Trophoblast cell (in vitro differentiated cells and primary cell): ENCODE measurements around the gene PEX6.
"Not testable (repeated sequence)": the region's sequence is repeated elsewhere in the genome, so short reads cannot be mapped to it uniquely, and the experiment has no call there.

Source experiments
- DNase-seq, 2 donors: peaks; one replicate each; pipeline ENCODE4 v3.0.0-alpha.2; 2016
- H2AFZ ChIP-seq: 2 replicates; pipeline ENCODE4 v1.6.1; 2013; ENCODE audit warnings: low read length, moderate library complexity, mild to moderate bottlenecking; ENCODE audit not compliant: insufficient read depth, poor library complexity
- H2AK5ac ChIP-seq: 2 replicates; pipeline ENCODE4 v1.6.1; 2013; ENCODE audit warnings: mild to moderate bottlenecking, low read length
- H2BK120ac ChIP-seq: 2 replicates; pipeline ENCODE4 v1.6.1; 2013; ENCODE audit warnings: low read length, mild to moderate bottlenecking, moderate library complexity; ENCODE audit not compliant: insufficient read depth, poor library complexity
- H2BK12ac ChIP-seq: 2 replicates; pipeline ENCODE4 v1.6.1; 2013; ENCODE audit warnings: mild to moderate bottlenecking, low read length, moderate library complexity
- H2BK5ac ChIP-seq: 2 replicates; pipeline ENCODE4 v1.6.1; 2013; ENCODE audit warnings: low read length, low read depth, moderate library complexity, mild to moderate bottlenecking; ENCODE audit not compliant: poor library complexity
- H3K14ac ChIP-seq: 2 replicates; pipeline ENCODE4 v1.6.1; 2013; ENCODE audit warnings: mild to moderate bottlenecking, low read length
- H3K18ac ChIP-seq: 2 replicates; pipeline ENCODE4 v1.6.1; 2013; ENCODE audit warnings: mild to moderate bottlenecking, low read length
- H3K23ac ChIP-seq: 2 replicates; pipeline ENCODE4 v1.6.1; 2013; ENCODE audit warnings: low read length
- H3K27ac ChIP-seq: 2 replicates; pipeline ENCODE4 v1.5.1; 2013; ENCODE audit warnings: low read depth, mild to moderate bottlenecking, inconsistent platforms, low read length, moderate library complexity
- H3K27me3 ChIP-seq: 2 replicates; pipeline ENCODE4 v1.6.1; 2013; ENCODE audit warnings: inconsistent platforms, mild to moderate bottlenecking, low read length, moderate library complexity; ENCODE audit not compliant: insufficient read depth
- H3K36me3 ChIP-seq, 2 experiments: 1 replicate in 1 of 2; 2 replicates in 1 of 2; pipeline ENCODE4 v1.6.1; 2013; ENCODE audit warnings: low read length in 2 of 2, mild to moderate bottlenecking in 2 of 2, moderate library complexity in 1 of 2; ENCODE audit not compliant: insufficient read depth in 2 of 2, control insufficient read depth in 1 of 2
- H3K4ac ChIP-seq: 2 replicates; pipeline ENCODE4 v1.6.1; 2013; ENCODE audit warnings: low read depth, mild to moderate bottlenecking, low read length, moderate library complexity
- H3K4me1 ChIP-seq, 2 experiments: 1 replicate in 1 of 2; 2 replicates in 1 of 2; pipeline ENCODE4 v1.6.1; 2013; ENCODE audit warnings: low read length in 2 of 2, mild to moderate bottlenecking in 2 of 2, moderate library complexity in 1 of 2; ENCODE audit not compliant: insufficient read depth in 2 of 2, control insufficient read depth in 1 of 2
- H3K4me2 ChIP-seq: 2 replicates; pipeline ENCODE4 v1.6.1; 2013; ENCODE audit warnings: inconsistent platforms, mild to moderate bottlenecking, low read length, moderate library complexity
- H3K4me3 ChIP-seq: 2 replicates; pipeline ENCODE4 v1.5.1; 2013; ENCODE audit warnings: mild to moderate bottlenecking, low read depth, low read length, inconsistent platforms
- H3K79me1 ChIP-seq: one replicate; pipeline ENCODE4 v1.6.1; 2013; ENCODE audit warnings: low read length
- H3K79me2 ChIP-seq: 2 replicates; pipeline ENCODE4 v1.6.1; 2013; ENCODE audit warnings: low read length, mild to moderate bottlenecking; ENCODE audit not compliant: control insufficient read depth, insufficient read depth, poor library complexity
- H3K9ac ChIP-seq: 2 replicates; pipeline ENCODE4 v1.6.1; 2013; ENCODE audit warnings: mild to moderate bottlenecking, low read length
- H3K9me3 ChIP-seq: 2 replicates; pipeline ENCODE4 v1.6.1; 2013; ENCODE audit warnings: low read depth, mild to moderate bottlenecking, control low read depth, inconsistent platforms, low read length; ENCODE audit not compliant: insufficient read depth
- H4K12ac ChIP-seq: 2 replicates; pipeline ENCODE4 v1.6.1; 2013; ENCODE audit warnings: low read depth, mild to moderate bottlenecking, low read length, moderate library complexity
- H4K8ac ChIP-seq: 2 replicates; pipeline ENCODE4 v1.6.1; 2013; ENCODE audit warnings: low read depth, mild to moderate bottlenecking, low read length, moderate library complexity
- H4K91ac ChIP-seq: one replicate; pipeline ENCODE4 v1.6.1; 2013; ENCODE audit warnings: low read depth, mild to moderate bottlenecking, low read length, moderate library complexity
- WGBS: extraction: QIAGEN DNeasy Blood & Tissue Kit; methylation state at CpG from one replicate; pipeline ENCODE4 v1.1.7; 2013; ENCODE audit warnings: missing lambda C conversion rate; ENCODE audit not compliant: insufficient read length, insufficient coverage; ENCODE audit errors: extremely low coverage; 5-methylcytosine and 5-hydroxymethylcytosine counted together

PEX6 gene

DNA sequence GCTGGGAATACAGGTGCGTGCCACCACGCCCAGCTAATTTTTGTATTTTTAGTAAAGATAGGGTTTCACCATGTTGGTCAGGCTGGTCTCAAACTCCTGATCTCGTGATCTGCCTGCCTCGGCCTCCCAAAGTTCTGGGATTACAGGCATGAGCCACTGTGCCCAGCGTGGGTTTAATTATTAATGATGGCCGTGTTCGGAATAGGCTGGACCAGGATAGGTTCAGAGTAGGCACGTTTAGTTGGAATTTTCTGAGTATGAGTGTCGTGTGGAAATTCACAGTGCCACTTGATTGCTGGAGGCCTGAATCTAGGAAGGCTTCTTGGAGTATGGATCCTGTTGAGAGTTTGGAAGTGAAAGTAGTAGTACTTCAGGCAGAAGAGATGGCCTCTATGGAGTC is 19.2 kb upstream of the PEX6 start:
- not testable (repeated sequence) for H4K8ac ChIP-seq, H3K18ac ChIP-seq, H4K91ac ChIP-seq, H2BK12ac ChIP-seq, H3K4ac ChIP-seq, DNase-seq, H2AFZ ChIP-seq, H3K36me3 ChIP-seq, H3K4me2 ChIP-seq, H3K79me1 ChIP-seq, H2BK120ac ChIP-seq, H3K4me1 ChIP-seq, H3K4me3 ChIP-seq, H4K12ac ChIP-seq, H3K79me2 ChIP-seq, H3K9me3 ChIP-seq, H3K14ac ChIP-seq, H2AK5ac ChIP-seq, H3K27ac ChIP-seq, H2BK5ac ChIP-seq, H3K27me3 ChIP-seq, H3K23ac ChIP-seq, H3K9ac ChIP-seq
- no CpG with 5 or more reads among the region's 9 CpGs for WGBS

DNA sequence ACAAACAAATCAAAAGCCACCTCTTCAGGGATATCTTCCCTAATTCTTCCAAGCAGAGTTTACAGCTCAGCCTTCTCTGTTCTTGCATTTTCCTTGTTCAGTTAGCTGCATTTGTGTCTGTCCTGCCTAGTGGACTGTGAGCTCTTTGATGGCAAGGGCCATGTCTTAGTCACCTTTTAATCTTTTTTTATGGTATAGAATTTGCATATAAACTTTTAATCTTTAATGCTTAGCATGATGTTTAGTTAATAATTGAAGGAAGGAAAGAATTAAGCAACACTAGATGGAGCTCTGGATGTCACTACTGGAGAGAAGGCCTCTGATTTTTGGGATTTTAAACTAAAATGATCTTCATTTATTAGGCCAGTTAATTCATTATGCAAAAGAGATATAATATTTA is 17.5 kb upstream of the PEX6 start:
- no peak overlapping the region for H3K14ac ChIP-seq
- no peak overlapping the region for H3K4me3 ChIP-seq
- H3K4me2 ChIP-seq: no peak overlapping the region
- H3K4ac ChIP-seq: no peak overlapping the region
- H2BK120ac ChIP-seq: no peak overlapping the region
- no peaks in the 10 kb centered on the region for H3K79me1 ChIP-seq
- no peaks in the 10 kb centered on the region for H3K4me1 ChIP-seq
- no peak overlapping the region for H4K12ac ChIP-seq
- H3K23ac ChIP-seq: no peak overlapping the region
- H3K27me3 ChIP-seq: no peaks in the 10 kb centered on the region
- no peak overlapping the region for H3K9ac ChIP-seq
- no peak overlapping the region for H2BK12ac ChIP-seq
- H4K8ac ChIP-seq: no peak overlapping the region
- no peak overlapping the region for H2AK5ac ChIP-seq
- H2BK5ac ChIP-seq: no peak overlapping the region
- H3K18ac ChIP-seq: no peak overlapping the region
- DNase-seq: no peak
- no peak overlapping the region for H3K27ac ChIP-seq
- H3K79me2 ChIP-seq: no peaks in the 10 kb centered on the region
- no peak overlapping the region for H2AFZ ChIP-seq
- H3K36me3 ChIP-seq: peaks cover 2 to 4% of the 10 kb centered on the region in 2 experiments
- H3K9me3 ChIP-seq: no peaks in the 10 kb centered on the region
- no peak overlapping the region for H4K91ac ChIP-seq

DNA sequence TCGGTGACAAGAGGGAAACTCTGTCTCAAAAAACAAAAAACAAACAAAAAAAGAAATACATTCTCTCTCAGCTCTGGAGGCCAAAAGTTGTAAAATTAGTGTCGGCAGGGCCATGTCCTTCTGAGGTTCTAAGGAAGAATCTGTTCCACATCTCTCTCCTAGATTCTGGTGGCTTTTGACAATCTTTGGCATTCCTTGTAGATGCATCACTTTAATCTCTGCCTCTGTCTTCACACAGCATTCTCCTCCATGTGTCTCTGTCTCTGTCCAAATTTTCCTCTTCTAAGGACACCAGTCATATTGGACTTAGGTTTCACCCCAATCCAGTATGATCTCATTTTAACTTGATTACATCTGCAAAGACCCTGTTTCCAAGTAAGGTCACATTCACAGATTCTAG is 14.5 kb upstream of the PEX6 start:
- WGBS: no CpG with 5 or more reads among the region's 2 CpGs
- Histone ChIP-seq H2BK12ac (no peak overlapping the region), H2BK5ac (no peak overlapping the region), H3K18ac (no peak overlapping the region), H4K8ac (no peak overlapping the region), H2AK5ac (no peak overlapping the region), H4K91ac (no peak overlapping the region), H3K79me1 (no peaks in the 10 kb centered on the region), H3K23ac (no peak overlapping the region), H3K4ac (no peak overlapping the region), H3K4me1 (no peaks in the 10 kb centered on the region), H2AFZ (no peak overlapping the region), H3K14ac (no peak overlapping the region), H3K4me2 (no peak overlapping the region), H3K27ac (no peak overlapping the region), H3K4me3 (no peak overlapping the region), H3K27me3 (no peaks in the 10 kb centered on the region), H3K9me3 (peaks cover 2% of the 10 kb centered on the region), H3K36me3 (peaks cover 10 to 17% of the 10 kb centered on the region in 2 experiments), H4K12ac (no peak overlapping the region), H3K9ac (no peak overlapping the region), H3K79me2 (no peaks in the 10 kb centered on the region), H2BK120ac (no peak overlapping the region)
- no peak for DNase-seq

DNA sequence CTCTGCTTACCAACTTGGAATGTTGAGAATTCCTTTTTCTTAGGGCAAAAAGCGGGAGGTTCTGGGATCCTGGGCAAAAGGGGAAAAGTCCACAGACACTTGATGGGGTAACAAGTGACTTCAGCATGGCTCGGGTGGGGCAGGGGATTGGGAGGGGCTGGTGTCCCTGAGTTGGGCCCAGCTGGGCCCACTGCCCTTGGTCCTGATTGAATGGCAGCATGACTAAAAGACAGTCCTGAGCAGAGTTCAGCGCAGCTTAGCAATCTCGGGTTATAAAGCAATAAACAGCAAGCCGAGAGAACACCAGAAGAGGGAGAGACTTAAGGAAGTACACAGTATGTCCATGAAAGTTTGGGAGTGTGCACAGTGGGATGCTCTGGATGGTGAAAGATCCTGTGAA is 10.9 kb upstream of the PEX6 start:
- Histone ChIP-seq H4K91ac (no peak overlapping the region), H3K18ac (no peak overlapping the region), H3K9ac (no peak overlapping the region), H3K27ac (no peak overlapping the region), H3K23ac (no peak overlapping the region), H3K27me3 (no peaks in the 10 kb centered on the region), H3K79me2 (no peaks in the 10 kb centered on the region), H2BK12ac (no peak overlapping the region), H2BK5ac (no peak overlapping the region), H3K4ac (no peak overlapping the region), H3K79me1 (no peaks in the 10 kb centered on the region), H3K9me3 (peaks cover 2% of the 10 kb centered on the region), H2AFZ (no peak overlapping the region), H4K8ac (no peak overlapping the region), H3K36me3 (peaks cover 9 to 17% of the 10 kb centered on the region in 2 experiments), H3K14ac (no peak overlapping the region), H4K12ac (no peak overlapping the region), H3K4me1 (peaks cover 3 to 5% of the 10 kb centered on the region in 2 experiments), H3K4me3 (no peak overlapping the region), H2BK120ac (no peak overlapping the region), H3K4me2 (no peak overlapping the region), H2AK5ac (no peak overlapping the region)
- no CpG with 5 or more reads among the region's 5 CpGs for WGBS
- DNase-seq: no peak
